Stimulated activated CD4-positive, alpha-beta T cell treated with anti-CD3 and anti-CD28 coated beads, Interleukin-12 subunit alpha, Interleukin-12 subunit beta, amount 100 ng/mL, for 48 hours (primary cell): ENCODE measurements around the gene SLCO4A1.
A peak's percentile ranks its signal among the peaks of the same experiment; 100 is the strongest.

Source experiments
- DNase-seq, 3 donors: peaks; one replicate each; pipeline ENCODE4 v3.0.0-alpha.2; 2020; ENCODE audit warnings: low read depth in 2 of 3, low spot score in 1 of 3

The SLCO4A1 gene

DNA sequence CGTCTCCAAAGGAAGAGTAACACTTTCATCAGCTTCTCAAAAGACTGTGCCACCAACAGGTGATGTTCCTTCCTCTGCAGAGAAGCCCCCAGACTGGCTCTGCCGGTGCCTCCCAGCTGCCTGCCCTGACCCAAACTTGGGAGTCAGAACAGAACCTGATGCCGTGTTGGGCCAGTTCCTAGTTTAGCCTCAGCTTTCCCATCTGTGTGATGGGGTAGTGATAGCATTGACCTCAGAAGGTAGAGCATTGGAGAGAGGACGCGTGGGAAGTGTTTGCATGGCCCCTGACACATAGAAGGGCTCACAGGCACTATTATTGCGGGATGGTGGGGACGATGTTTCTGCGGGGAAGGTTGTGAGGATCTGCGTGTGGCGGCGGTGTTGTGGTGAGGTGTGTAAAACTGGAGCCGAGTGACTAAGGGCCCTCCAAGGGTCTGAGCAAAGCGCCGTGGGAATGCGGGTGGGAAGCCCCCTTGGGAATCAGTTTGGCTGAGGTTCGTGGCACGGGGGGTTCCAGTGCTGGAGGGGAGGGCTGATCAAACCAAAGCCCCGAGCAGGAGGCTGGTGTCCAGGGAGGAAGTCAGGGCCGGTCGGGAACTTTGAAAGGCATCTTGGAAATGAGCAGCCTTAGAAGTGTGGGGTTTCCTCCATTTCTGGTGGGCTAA lies 68.0 kb downstream of the SLCO4A1 start:
- no peak for DNase-seq

DNA sequence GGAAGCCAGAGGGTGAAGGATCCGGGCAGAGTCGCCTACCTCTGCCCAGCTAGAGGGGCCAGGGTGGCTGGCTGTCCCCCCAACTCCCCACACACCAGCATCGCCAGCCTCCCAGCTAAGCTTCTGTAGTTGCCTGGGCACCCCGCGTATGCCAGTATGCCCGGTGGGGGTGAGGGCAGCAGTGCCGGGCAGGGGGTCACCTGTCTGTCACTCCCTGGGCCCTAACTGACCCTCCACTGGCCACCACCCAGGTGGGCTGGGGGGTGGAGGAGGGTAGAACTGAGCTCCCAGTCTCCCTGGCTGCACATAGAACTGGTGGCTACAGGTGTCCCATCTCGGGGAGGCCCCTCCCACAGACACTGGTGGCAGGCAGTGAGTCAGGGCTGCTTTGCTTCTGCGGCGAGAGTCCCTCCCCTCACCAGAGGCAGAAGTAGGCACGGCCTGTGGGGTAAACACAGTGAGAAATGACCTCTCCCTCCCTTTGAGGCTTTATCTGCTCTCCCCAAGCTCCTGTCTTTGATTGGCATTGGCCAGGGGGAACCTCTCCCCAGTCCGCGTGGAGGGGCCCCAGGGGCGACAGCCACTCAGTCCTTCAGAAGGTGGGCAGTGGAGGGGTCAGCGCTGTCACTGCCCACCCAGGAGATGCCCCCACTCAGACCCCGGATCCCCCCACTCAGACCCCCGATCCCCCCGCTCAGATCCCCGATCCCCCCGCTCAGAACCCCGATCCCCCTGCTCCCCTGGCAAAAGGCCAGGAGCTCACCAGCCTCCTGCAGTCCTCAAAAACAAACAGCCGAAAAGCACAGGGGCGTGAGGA lies 68.8 kb downstream of the SLCO4A1 start:
- DNase-seq = no peak

DNA sequence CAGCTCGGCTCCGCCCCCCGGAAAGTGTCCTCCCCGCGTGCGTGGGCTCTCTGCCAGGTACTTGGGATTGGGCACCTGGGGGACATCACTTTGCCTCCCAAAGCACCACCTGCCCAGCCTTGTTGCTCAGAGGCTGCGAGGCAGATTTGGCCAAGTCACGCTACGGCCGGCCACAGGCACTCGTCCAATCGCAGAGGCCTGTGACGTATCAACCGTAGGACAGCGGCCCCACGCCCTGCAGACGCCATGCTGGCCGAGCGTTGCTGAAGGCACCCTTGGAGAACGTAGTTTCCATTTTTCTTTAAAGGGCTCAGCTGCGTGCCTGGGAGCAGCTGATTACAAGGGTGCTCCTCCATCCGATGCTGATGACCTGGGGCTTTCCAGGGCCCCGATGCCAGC lies 69.4 kb downstream of the SLCO4A1 start:
- no peak for DNase-seq

DNA sequence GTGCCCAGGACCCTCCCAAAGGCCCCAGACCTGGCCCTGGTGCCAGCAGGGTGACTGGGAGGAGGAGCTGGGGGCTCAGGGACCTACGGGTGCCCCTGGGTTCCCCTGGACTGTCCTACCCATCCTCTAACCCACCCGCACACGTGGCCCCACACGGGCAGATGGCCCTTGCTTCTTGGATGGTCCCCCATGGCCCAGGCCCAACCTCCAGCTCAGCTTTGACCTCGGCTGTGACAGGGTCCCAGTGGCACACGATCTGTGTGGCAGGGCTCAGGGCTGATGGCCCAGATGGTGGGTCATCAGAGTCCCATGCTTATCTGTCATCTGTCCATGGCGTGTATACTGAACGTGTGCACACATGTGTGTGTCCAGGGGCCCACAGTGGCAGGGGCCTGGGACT lies 70.3 kb downstream of the SLCO4A1 start:
- no peak for DNase-seq

DNA sequence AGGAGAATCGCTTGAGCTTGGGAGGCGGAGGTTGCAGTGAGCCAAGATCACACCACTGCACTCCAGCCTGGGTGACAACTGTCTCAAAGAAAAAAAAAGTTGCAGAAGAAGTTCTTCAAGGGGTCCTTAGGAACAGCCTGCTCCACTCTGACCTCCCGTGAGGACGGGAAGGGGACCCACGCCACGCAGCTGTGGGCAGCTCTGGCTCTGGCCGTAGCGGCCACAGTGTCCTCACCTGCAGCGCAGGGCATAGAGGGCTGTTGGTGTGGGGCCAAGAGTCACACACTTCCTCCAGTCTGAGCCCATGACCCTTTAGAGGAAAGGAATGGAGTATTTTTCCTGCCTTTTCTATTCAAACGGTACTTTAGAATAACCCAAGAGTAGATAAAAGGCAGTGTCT lies 71.7 kb downstream of the SLCO4A1 start:
- no peak for DNase-seq

DNA sequence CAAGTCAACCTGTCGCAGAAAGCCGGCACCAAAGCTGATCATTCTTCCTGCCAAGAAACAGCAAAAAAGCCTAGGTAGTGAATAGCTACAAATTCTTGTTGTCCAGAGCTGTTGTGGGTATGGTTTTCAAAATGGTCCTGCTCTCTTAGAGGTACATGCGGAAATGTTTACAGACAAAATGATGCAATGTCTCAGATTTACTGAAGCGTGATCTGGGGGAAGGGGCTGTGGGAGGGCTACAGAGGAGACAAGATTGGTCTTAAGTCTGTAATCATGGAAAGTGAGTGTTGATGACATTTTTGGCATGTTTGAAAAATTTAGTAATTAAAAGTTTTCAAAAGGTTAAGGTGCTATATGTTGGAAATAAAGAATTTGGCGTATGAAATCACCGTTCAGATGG lies 72.5 kb downstream of the SLCO4A1 start:
- no peak for DNase-seq

DNA sequence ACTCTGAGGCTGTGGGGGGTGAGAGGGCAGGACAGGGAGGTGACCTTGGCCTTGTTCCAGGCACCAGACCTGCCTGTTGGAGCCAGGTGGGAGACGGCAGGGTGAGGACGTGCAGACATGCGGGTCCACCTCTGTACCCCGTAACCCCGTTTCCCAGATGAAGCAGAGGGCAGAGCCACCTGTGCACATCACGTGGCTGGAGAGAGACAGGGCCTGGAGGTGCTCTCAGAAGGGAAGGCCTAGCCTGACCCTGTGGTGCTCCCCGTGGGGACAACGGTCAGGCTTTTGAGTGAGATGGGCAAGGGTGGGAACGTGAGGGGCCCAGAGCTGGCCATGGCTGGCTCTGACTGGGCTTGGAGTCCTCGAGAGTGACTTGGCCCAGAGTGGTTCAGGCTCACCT lies 72.9 kb downstream of the SLCO4A1 start:
- no peak for DNase-seq

DNA sequence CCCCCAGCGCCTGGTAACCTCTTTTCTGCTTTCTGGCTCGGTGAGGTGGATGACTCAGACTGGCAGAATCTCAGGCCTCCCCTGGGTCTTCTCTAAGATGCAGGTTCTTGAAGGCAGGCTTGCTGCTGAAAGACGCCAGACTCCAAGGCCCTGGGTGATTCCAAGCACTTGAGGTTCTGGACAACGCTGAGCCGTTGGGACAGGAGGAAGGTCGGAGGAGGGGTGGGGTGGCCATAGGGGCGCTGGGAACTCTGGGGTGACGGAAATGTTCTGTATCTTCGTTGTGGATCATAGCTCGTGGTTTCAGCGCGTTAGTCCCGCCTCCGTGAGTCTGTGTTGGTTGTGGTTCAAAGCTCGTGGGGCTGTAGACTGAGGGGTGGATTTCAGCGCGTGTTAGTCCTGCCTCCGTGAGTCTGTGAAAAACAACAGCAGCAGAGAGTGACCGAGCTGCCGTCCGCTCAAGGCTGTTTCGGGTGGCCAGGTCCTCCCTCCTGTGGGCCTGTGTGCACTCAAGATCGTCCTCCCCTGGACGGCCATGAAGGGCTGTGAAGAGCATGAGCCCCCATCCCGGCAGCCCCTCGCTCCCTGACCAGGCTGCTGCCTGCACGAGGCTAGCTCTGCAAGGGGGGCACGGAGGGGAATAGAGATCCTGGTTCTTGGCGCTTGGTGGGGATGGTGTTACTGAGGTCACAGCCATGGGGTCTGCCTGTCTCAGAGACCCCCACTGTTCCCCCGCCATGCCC lies 74.1 kb downstream of the SLCO4A1 start:
- DNase-seq = peak in 1 of 3 donors; percentile 9

DNA sequence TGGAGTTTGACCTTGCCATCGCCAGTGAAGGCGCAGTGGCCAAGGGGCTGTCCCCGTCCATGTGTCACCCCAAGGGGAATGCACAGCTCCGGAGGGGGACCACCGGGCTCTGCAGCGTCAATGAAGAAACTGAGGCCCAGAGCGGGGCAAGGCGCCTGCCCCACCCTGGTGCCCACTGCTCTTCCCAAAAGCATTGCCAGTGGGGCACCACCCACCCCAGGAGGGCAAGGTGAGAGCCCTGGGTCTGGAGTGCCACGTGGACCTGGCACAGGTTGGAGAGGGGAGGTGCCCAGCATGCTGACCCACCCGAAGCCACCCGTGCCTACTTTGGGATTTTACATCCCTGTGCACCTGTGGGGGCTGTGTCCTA lies 74.6 kb downstream of the SLCO4A1 start:
- DNase-seq = no peak

DNA sequence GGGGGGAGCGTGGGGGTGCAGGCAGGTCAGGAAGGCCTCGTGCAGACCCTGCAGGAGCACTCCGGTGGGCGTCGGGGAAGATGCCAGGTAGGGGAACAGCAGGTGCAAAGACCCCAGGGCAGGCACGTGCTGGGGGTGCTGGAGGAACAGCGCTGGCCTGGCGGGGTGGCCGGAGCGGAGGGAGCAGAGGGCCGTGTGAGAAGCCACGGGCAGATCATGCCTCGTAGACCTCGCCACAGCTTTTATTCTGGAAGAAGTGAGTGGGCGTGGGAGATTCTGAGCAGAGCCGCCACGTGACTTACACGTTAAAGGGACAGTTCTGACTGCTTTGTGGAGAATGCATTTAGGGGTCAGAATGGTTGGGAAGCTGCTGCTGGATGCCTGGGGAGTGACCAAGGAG lies 75.6 kb downstream of the SLCO4A1 start:
- no peak for DNase-seq

DNA sequence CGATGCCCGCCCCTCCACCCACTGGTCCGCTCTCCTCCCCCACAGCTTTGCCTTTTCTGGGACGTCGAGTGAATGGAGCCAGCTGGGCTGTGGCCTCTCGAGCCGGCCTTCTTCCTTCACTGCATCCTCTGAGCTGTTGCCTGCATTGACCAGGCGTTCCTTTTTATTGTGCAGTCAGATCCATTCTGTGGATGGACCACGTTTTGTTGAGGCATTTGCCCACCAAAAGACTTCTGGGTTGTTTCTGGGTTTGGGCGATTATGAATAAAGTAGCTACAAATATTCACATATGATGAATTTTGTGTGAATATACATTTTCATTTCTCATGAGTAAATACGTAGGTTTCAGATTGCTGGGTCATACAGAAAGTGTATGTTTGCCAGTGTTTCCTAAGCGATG lies 76.2 kb downstream of the SLCO4A1 start:
- DNase-seq = no peak

DNA sequence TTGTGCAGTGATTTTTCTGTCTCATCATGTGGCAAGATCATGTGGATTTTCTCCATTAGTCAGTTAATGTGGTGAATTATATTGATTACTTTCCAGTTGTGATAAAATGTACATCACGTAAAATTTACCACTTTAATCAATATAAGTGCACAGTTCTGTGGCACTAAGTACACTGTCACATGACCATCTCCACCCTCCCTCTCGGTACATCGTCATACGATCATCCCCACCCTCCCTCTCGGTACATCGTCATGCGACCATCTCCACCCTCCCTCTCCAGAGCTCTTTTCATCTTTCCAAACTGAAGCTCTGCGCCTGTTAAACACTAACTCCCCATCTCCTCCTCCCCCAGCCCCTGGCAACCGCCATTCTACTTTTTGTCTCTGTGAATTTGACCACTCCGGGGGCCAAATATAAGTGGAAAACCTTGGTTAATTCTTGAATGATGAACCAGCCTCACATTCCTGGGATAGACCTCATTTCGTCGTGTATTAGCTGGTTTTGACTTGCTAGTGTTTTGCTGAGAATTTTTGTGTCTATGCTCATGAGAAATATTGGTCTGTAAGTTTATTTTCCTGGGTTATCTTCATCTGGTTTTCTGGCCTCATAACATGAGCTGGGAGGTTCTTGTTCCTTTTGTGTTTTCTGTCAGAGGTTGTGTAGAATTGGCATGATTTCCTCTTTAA lies 77.1 kb downstream of the SLCO4A1 start:
- no peak for DNase-seq
